HepG2 (cell line): ENCODE data around the gene CASR. TPM values are rescaled to one million over a fixed set of nuclear protein-coding genes. Genes with fewer than 3 reads are reported as not detected.

ENCODE experiments used
- ATAC-seq: fragments of 200-7000 bp; cut with Tn5 transposase; 3 replicates; pipeline ENCODE4 v1.9.1; 2020; ENCODE audit warnings: mild to moderate bottlenecking, moderate library complexity
- BruUV-seq: library from RNA; stranded (reverse); fragments of 400-500 nt; replicated peaks from 2 replicates; lab custom pipeline; 2021; lab: Mats Ljungman, UMichigan
- CTCF ChIA-PET: fragments of 300-600 bp; formaldehyde crosslinking; extraction: SDS; loops from one replicate; lab custom pipeline; 2021; ENCODE audit warnings: low total read pairs, inconsistent platforms, low intra/inter-chr PET ratio; lab: Yijun Ruan, JAX
- POLR2A ChIA-PET: fragments of 350-600 bp; sonication (Branson Sonifier 250); formaldehyde crosslinking; loops from one replicate; lab custom pipeline; 2020; ENCODE audit warnings: antibody characterized with exemption, inconsistent platforms; lab: Yijun Ruan, JAX
- DNase-seq: peaks from one replicate; pipeline ENCODE4 v3.0.0-alpha.2; 2015; ENCODE audit warnings: low spot score
- FAIRE-seq: peaks from 3 replicates; lab custom pipeline; 2011; peaks lifted over from hg19 to GRCh38; lab: Jason Lieb, UNC
- H2AFZ ChIP-seq: one replicate; pipeline ENCODE4 v1.6.1; 2011; ENCODE audit warnings: low read length, inconsistent platforms
- H3K27ac ChIP-seq: fragments of 300-600 bp; 3 replicates; pipeline ENCODE4 v1.8.0; 2011; ENCODE audit warnings: mixed run types, mild to moderate bottlenecking, mixed read lengths, low read length, inconsistent platforms; ENCODE audit not compliant: insufficient read depth; ENCODE audit errors: extremely low read length
- H3K27me3 ChIP-seq, 2 experiments: fragments of 200-600 bp in 1 of 2; 2 replicates in 1 of 2; 3 replicates in 1 of 2; pipeline versions ENCODE4 v1.6.0 to v1.8.0; 2011; ENCODE audit warnings: low read length in 2 of 2, mild to moderate bottlenecking in 2 of 2, moderate library complexity in 2 of 2, inconsistent platforms in 1 of 2; ENCODE audit not compliant: insufficient read depth in 2 of 2, control insufficient read depth in 1 of 2
- H3K36me3 ChIP-seq, 2 experiments: fragments of 200-600 bp in 1 of 2; replicated peaks in 1 of 2; 2 replicates in 1 of 2; 3 replicates in 1 of 2; pipeline versions ENCODE4 v1.5.1 to v1.8.0; 2011; ENCODE audit warnings: low read length in 2 of 2, inconsistent platforms in 1 of 2; ENCODE audit not compliant: insufficient read depth in 2 of 2, control insufficient read depth in 1 of 2
- H3K4me1 ChIP-seq: 2 replicates; pipeline ENCODE4 v1.5.1; 2012; ENCODE audit warnings: low read length, inconsistent platforms; ENCODE audit not compliant: insufficient read depth
- H3K4me2 ChIP-seq: 2 replicates; pipeline ENCODE4 v1.6.0; 2011; ENCODE audit warnings: low read depth, low read length, inconsistent platforms
- H3K4me3 ChIP-seq, 3 experiments: fragments of 200-600 bp in 1 of 3; sonication (generic), shearing (Covaris generic) in 1 of 3; replicated peaks in 1 of 3; 2 replicates each; pipeline ENCODE4 v1.5.1; 2011 to 2016; ENCODE audit warnings: low read length in 3 of 3, inconsistent platforms in 2 of 3, low read depth in 2 of 3, mild to moderate bottlenecking in 2 of 3, control low read depth in 1 of 3, mixed read lengths in 1 of 3; ENCODE audit not compliant: insufficient read depth in 1 of 3
- H3K79me2 ChIP-seq: one replicate; pipeline ENCODE4 v1.6.1; 2011; ENCODE audit warnings: low read length, inconsistent platforms; ENCODE audit not compliant: insufficient read depth
- H3K9ac ChIP-seq: 2 replicates; pipeline ENCODE4 v1.6.0; 2011; ENCODE audit warnings: mild to moderate bottlenecking, low read depth, low read length, inconsistent platforms; ENCODE audit not compliant: insufficient read depth
- H3K9me3 ChIP-seq: 2 replicates; pipeline ENCODE4 v1.5.1; 2012; ENCODE audit warnings: mild to moderate bottlenecking, low read length
- H4K20me1 ChIP-seq: 2 replicates; pipeline ENCODE4 v1.6.0; 2011; ENCODE audit warnings: inconsistent platforms, mild to moderate bottlenecking, low read length, moderate library complexity; ENCODE audit not compliant: insufficient read depth
- ATAD3A ChIP-seq: sonication (generic); formaldehyde crosslinking; IDR thresholded peaks from 2 replicates; pipeline ENCODE4 v1.4.0; 2020; ENCODE audit warnings: missing genetic modification reagents
- ATF7-NPFF ChIP-seq: sonication (generic); formaldehyde crosslinking; IDR thresholded peaks from 2 replicates; pipeline ENCODE4 v1.8.1; 2023; ENCODE audit warnings: mild to moderate bottlenecking, low read depth, missing genetic modification reagents, moderate library complexity
- CEBPG ChIP-seq: IDR thresholded peaks from 2 replicates; pipeline ENCODE4 v1.6.1; 2016
- FLYWCH1 ChIP-seq: sonication (generic); formaldehyde crosslinking; IDR thresholded peaks from 2 replicates; pipeline ENCODE4 v1.8.1; 2023; ENCODE audit warnings: mild to moderate bottlenecking, missing genetic modification reagents
- JDP2 ChIP-seq: sonication (generic); formaldehyde crosslinking; IDR thresholded peaks from 2 replicates; pipeline ENCODE4 v1.8.1; 2022; ENCODE audit warnings: missing genetic modification reagents, borderline replicate concordance
- MEIS1 ChIP-seq: sonication (generic); formaldehyde crosslinking; IDR thresholded peaks from 2 replicates; pipeline ENCODE4 v1.9.0; 2021; ENCODE audit warnings: mild to moderate bottlenecking, missing genetic modification reagents, moderate library complexity, borderline replicate concordance
- TCF7L2 ChIP-seq: IDR thresholded peaks from 2 replicates; pipeline ENCODE4 v1.6.1; 2011; ENCODE audit warnings: mild to moderate bottlenecking, low read depth, low read length, moderate library complexity
- ZMYM4 ChIP-seq: sonication (generic); formaldehyde crosslinking; IDR thresholded peaks from 2 replicates; pipeline ENCODE4 v1.8.1; 2023; ENCODE audit warnings: mild to moderate bottlenecking, missing genetic modification reagents
- ZNF354B ChIP-seq: sonication (generic); formaldehyde crosslinking; IDR thresholded peaks from 2 replicates; pipeline ENCODE4 v1.8.0; 2022; ENCODE audit warnings: mild to moderate bottlenecking, missing genetic modification reagents
- ZNF589 ChIP-seq: sonication (generic); formaldehyde crosslinking; conservative IDR thresholded peaks from 2 replicates; pipeline ENCODE4 v1.8.0; 2022; ENCODE audit warnings: mild to moderate bottlenecking, moderate library complexity, missing genetic modification reagents
- ZNF740 ChIP-seq: sonication (generic); formaldehyde crosslinking; IDR thresholded peaks from 2 replicates; pipeline ENCODE4 v1.4.0; 2020; ENCODE audit warnings: missing genetic modification reagents
- ZNF776 ChIP-seq: sonication (generic); formaldehyde crosslinking; IDR thresholded peaks from 2 replicates; pipeline ENCODE4 v1.4.0; 2020; ENCODE audit warnings: mild to moderate bottlenecking, missing genetic modification reagents
- ZNF790 ChIP-seq: sonication (generic); formaldehyde crosslinking; IDR thresholded peaks from 2 replicates; pipeline ENCODE4 v1.8.0; 2022; ENCODE audit warnings: missing genetic modification reagents, mild to moderate bottlenecking, borderline replicate concordance
- WGBS: methylation state at CpG from one replicate; pipeline ENCODE4 v1.1.6; 2017; ENCODE audit warnings: low lambda C conversion rate; 5-methylcytosine and 5-hydroxymethylcytosine counted together
- in situ Hi-C: cut with HindIII; loops from 2 replicates; pipeline ENCODE4 v1.10.0; 2017; ENCODE audit warnings: low pct_unique_long_range_greater_than_20kb; ENCODE audit not compliant: extremely low pct_ligation_motif_present
- intact Hi-C: fragments of 100-400 bp; cut with micrococcal nuclease; formaldehyde crosslinking; loops from one replicate; pipeline ENCODE4 v1.10.0; 2022; ENCODE audit not compliant: unreplicated experiment
- polyA plus RNA-seq, 8 experiments: library from polyadenylated mRNA; depleted of rRNA in 3 of 8; stranded (reverse) in 7 of 8; unstranded in 1 of 8; fragments of >200 nt; fragmentation: Illumina TruSeq in 4 of 8; extraction: Trizol in 4 of 8; gene quantifications; 2 replicates each; pipeline versions ENCODE4 v1.2.1 to v1.2.3, GENCODE V29; 2011 to 2016; ENCODE audit warnings: low read depth in 4 of 8, missing spikeins in 1 of 8, mixed read lengths in 1 of 8; ENCODE audit not compliant: insufficient read depth in 1 of 8
- total RNA-seq, 5 experiments: library from RNA; depleted of rRNA; stranded (reverse); fragments of >200 nt; fragmentation: Illumina TruSeq; extraction: Trizol; gene quantifications; 2 replicates each; pipeline ENCODE4 v1.2.3, GENCODE V29; 2016; ENCODE audit warnings: low read depth in 1 of 5
- TF ChIP-seq, protein P1 (sequence below): sonication (generic); formaldehyde crosslinking; IDR thresholded peaks from 2 replicates; pipeline ENCODE4 v1.4.0; 2020; ENCODE audit warnings: missing genetic modification reagents
- TF ChIP-seq, protein P2 (sequence below): fragments of 450-650 bp; IDR thresholded peaks from 2 replicates; pipeline ENCODE4 v1.6.1; 2016
- TF ChIP-seq, protein P3 (sequence below): sonication (generic); IDR thresholded peaks from 2 replicates; pipeline ENCODE4 v1.6.1; 2016; ENCODE audit warnings: low read depth, borderline replicate concordance

The CASR gene
- total and polyA plus RNA-seq, 2 of the 13 experiments (the other 11 are each of a cell fraction or from before 2014, with no cell fraction given): not detected

- H3K4me1 ChIP-seq: no peaks in the 10 kb centered on the region
- no peaks in the 10 kb centered on the region for H3K27me3 ChIP-seq
- in situ Hi-C loops (no loop called here), intact Hi-C loops (no loop called here)
- no peak overlapping the region for H2AFZ ChIP-seq
- H4K20me1 ChIP-seq: no peaks in the 10 kb centered on the region
- H3K79me2 ChIP-seq: no peaks in the 10 kb centered on the region
- H3K9ac ChIP-seq: no peak overlapping the region
- no peak for ATAC-seq
- WGBS: 40% methylated on average over 1 of the region's 1 CpG
- no peak for FAIRE-seq
- POLR2A ChIA-PET: no interaction called here
- CTCF ChIA-PET: no interaction called here
- H3K9me3 ChIP-seq: no peaks in the 10 kb centered on the region
- no peak overlapping the region for H3K4me3 ChIP-seq
- no peak for DNase-seq
- no TSS peak for BruUV-seq
- TF ChIP-seq ZNF790 (CRISPR knock-in tag): no peak
- TF ChIP-seq FLYWCH1 (CRISPR knock-in tag): no peak
- TF ChIP-seq TCF7L2: no peak
- TF ChIP-seq, protein P1, sequence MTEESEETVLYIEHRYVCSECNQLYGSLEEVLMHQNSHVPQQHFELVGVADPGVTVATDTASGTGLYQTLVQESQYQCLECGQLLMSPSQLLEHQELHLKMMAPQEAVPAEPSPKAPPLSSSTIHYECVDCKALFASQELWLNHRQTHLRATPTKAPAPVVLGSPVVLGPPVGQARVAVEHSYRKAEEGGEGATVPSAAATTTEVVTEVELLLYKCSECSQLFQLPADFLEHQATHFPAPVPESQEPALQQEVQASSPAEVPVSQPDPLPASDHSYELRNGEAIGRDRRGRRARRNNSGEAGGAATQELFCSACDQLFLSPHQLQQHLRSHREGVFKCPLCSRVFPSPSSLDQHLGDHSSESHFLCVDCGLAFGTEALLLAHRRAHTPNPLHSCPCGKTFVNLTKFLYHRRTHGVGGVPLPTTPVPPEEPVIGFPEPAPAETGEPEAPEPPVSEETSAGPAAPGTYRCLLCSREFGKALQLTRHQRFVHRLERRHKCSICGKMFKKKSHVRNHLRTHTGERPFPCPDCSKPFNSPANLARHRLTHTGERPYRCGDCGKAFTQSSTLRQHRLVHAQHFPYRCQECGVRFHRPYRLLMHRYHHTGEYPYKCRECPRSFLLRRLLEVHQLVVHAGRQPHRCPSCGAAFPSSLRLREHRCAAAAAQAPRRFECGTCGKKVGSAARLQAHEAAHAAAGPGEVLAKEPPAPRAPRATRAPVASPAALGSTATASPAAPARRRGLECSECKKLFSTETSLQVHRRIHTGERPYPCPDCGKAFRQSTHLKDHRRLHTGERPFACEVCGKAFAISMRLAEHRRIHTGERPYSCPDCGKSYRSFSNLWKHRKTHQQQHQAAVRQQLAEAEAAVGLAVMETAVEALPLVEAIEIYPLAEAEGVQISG (CRISPR knock-in tag): no peak
- TF ChIP-seq ZNF589: no peak
- no peak for TF ChIP-seq JDP2 (CRISPR knock-in tag)
- TF ChIP-seq ATAD3A (CRISPR knock-in tag): no peak
- TF ChIP-seq ZNF740 (CRISPR knock-in tag): no peak
- TF ChIP-seq ATF7-NPFF (CRISPR knock-in tag): no peak
- TF ChIP-seq, protein P2, sequence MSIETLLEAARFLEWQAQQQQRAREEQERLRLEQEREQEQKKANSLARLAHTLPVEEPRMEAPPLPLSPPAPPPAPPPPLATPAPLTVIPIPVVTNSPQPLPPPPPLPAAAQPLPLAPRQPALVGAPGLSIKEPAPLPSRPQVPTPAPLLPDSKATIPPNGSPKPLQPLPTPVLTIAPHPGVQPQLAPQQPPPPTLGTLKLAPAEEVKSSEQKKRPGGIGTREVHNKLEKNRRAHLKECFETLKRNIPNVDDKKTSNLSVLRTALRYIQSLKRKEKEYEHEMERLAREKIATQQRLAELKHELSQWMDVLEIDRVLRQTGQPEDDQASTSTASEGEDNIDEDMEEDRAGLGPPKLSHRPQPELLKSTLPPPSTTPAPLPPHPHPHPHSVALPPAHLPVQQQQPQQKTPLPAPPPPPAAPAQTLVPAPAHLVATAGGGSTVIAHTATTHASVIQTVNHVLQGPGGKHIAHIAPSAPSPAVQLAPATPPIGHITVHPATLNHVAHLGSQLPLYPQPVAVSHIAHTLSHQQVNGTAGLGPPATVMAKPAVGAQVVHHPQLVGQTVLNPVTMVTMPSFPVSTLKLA: no peak
- no peak for TF ChIP-seq ZMYM4 (CRISPR knock-in tag)
- TF ChIP-seq, protein P3, sequence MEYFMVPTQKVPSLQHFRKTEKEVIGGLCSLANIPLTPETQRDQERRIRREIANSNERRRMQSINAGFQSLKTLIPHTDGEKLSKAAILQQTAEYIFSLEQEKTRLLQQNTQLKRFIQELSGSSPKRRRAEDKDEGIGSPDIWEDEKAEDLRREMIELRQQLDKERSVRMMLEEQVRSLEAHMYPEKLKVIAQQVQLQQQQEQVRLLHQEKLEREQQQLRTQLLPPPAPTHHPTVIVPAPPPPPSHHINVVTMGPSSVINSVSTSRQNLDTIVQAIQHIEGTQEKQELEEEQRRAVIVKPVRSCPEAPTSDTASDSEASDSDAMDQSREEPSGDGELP: no peak
- no peak for TF ChIP-seq ZNF354B
- TF ChIP-seq MEIS1: no peak
- no peak for TF ChIP-seq CEBPG (CRISPR knock-in tag)
- TF ChIP-seq ZNF776 (CRISPR knock-in tag): no peak
- TF ChIP-seq, all 625 proteins: peak for 0
- H3K4me2 ChIP-seq: no peak overlapping the region
- H3K27ac ChIP-seq: no peak overlapping the region
- no peaks in the 10 kb centered on the region for H3K36me3 ChIP-seq
Measured at GRCh38 chr3:122219242-122219872, 35.9 kb downstream of the CASR start.
